SK-N-SH (cell line): ENCODE measurements around the gene KNOP1. TPM values are rescaled to one million over a fixed set of nuclear protein-coding genes. Genes with fewer than 3 reads are reported as not detected.

Experiments
- CTCF ChIA-PET: fragments of 300-600, 350-600 bp; formaldehyde crosslinking; extraction: SDS; loops from one replicate; lab custom pipeline; 2021; lab: Yijun Ruan, JAX
- POLR2A ChIA-PET: fragments of 350-600 bp; sonication (Branson Sonifier 250); formaldehyde crosslinking; extraction: SDS; loops from one replicate; lab custom pipeline; 2020; ENCODE audit warnings: antibody characterized with exemption, inconsistent platforms; lab: Yijun Ruan, JAX
- DNase-seq: peaks from one replicate; pipeline ENCODE4 v3.0.0; 2012
- H2AFZ ChIP-seq: fragments of 200-600 bp; sonication (generic); 2 replicates; pipeline ENCODE4 v1.8.1; 2016; ENCODE audit warnings: antibody characterized with exemption, mild to moderate bottlenecking, low read depth
- H3F3A ChIP-seq: fragments of 200-600 bp; sonication (generic); replicated peaks from 2 replicates; pipeline ENCODE3; 2016; ENCODE audit warnings: antibody characterized with exemption, mild to moderate bottlenecking; ENCODE audit not compliant: insufficient read depth
- H3K27ac ChIP-seq, 2 experiments: fragments of 200-500 bp in 1 of 2; fragments of 200-600 bp in 1 of 2; sonication (Bioruptor generic) in 1 of 2; sonication (generic), shearing (Covaris generic) in 1 of 2; 2 replicates each; pipeline versions ENCODE4 v1.5.1 to v1.6.1; 2014 to 2016; ENCODE audit warnings: low read depth in 2 of 2, inconsistent platforms in 1 of 2, low read length in 1 of 2, mild to moderate bottlenecking in 1 of 2, mixed read lengths in 1 of 2
- H3K27me3 ChIP-seq: fragments of 200-600 bp; sonication (generic), shearing (Covaris generic); 2 replicates; pipeline ENCODE4 v1.6.1; 2016; ENCODE audit warnings: mixed run types; ENCODE audit not compliant: insufficient read depth
- H3K36me3 ChIP-seq, 2 experiments: fragments of 200-500 bp in 1 of 2; fragments of 200-600 bp in 1 of 2; sonication (Bioruptor generic) in 1 of 2; sonication (generic) in 1 of 2; replicated peaks in 1 of 2; 2 replicates each; pipeline versions ENCODE3 to v1.5.1; 2014 to 2016; ENCODE audit warnings: low read length in 1 of 2, mild to moderate bottlenecking in 1 of 2; ENCODE audit not compliant: insufficient read depth in 2 of 2, control insufficient read depth in 1 of 2
- H3K4me1 ChIP-seq, 2 experiments: fragments of 200-500 bp in 1 of 2; fragments of 200-600 bp in 1 of 2; sonication (Bioruptor generic) in 1 of 2; sonication (generic), shearing (Covaris generic) in 1 of 2; 2 replicates each; pipeline versions ENCODE4 v1.5.1 to v1.6.1; 2014 to 2016; ENCODE audit warnings: low read depth in 1 of 2, low read length in 1 of 2, mixed run types in 1 of 2; ENCODE audit not compliant: insufficient read depth in 2 of 2, control insufficient read depth in 1 of 2
- H3K4me2 ChIP-seq: fragments of 200-600 bp; sonication (generic), shearing (Covaris generic); 2 replicates; pipeline ENCODE4 v1.6.1; 2017; ENCODE audit warnings: mixed run types
- H3K4me3 ChIP-seq, 2 experiments: fragments of 200-500 bp in 1 of 2; fragments of 200-600 bp in 1 of 2; sonication (Bioruptor generic) in 1 of 2; sonication (generic), shearing (Covaris generic) in 1 of 2; 2 replicates each; pipeline versions ENCODE4 v1.5.1 to v1.8.1; 2014 to 2016; ENCODE audit warnings: low read depth in 2 of 2, inconsistent platforms in 1 of 2, low read length in 1 of 2, mild to moderate bottlenecking in 1 of 2, mixed read lengths in 1 of 2, moderate library complexity in 1 of 2
- H3K79me2 ChIP-seq: fragments of 200-600 bp; sonication (generic); 2 replicates; pipeline ENCODE4 v1.8.1; 2017; ENCODE audit warnings: mild to moderate bottlenecking; ENCODE audit not compliant: insufficient read depth
- H3K9ac ChIP-seq: fragments of 200-600 bp; sonication (generic); 2 replicates; pipeline ENCODE4 v1.6.1; 2017; ENCODE audit warnings: mixed run types
- H3K9me2 ChIP-seq: fragments of 200-600 bp; sonication (generic); 2 replicates; pipeline ENCODE4 v1.6.1; 2017; ENCODE audit warnings: mixed run types
- H3K9me3 ChIP-seq: fragments of 200-600 bp; sonication (generic); 2 replicates; pipeline ENCODE4 v1.6.1; 2017; ENCODE audit warnings: mixed run types, mild to moderate bottlenecking, moderate library complexity
- H4K20me1 ChIP-seq: fragments of 200-600 bp; sonication (generic); 2 replicates; pipeline ENCODE4 v1.6.1; 2017; ENCODE audit warnings: mild to moderate bottlenecking, mixed run types; ENCODE audit not compliant: insufficient read depth
- FOXJ3 ChIP-seq: sonication (generic); formaldehyde crosslinking; IDR thresholded peaks from 2 replicates; pipeline ENCODE4 v1.5.1; 2020; ENCODE audit warnings: mild to moderate bottlenecking, missing genetic modification reagents
- JUND ChIP-seq: IDR thresholded peaks from 2 replicates; pipeline ENCODE4 v1.4.0; 2012
- NFIC ChIP-seq: IDR thresholded peaks from 2 replicates; pipeline ENCODE4 v1.4.0; 2012; ENCODE audit warnings: borderline replicate concordance
- PBX3 ChIP-seq: IDR thresholded peaks from 2 replicates; pipeline ENCODE4; 2012
- RCOR1 ChIP-seq: fragments of 150-350 bp; IDR thresholded peaks from 2 replicates; pipeline ENCODE4 v1.6.1; 2017; ENCODE audit warnings: antibody characterized with exemption, low read length
- RFX5 ChIP-seq: IDR thresholded peaks from 2 replicates; pipeline ENCODE4 v1.6.1; 2012; ENCODE audit warnings: mild to moderate bottlenecking, improper control_type of control experiment, low read length
- RXRA ChIP-seq: IDR thresholded peaks from 2 replicates; pipeline ENCODE4 v1.4.0; 2012; ENCODE audit warnings: low read depth, mild to moderate bottlenecking, borderline replicate concordance
- TAF1 ChIP-seq: IDR thresholded peaks from 2 replicates; pipeline ENCODE4 v1.6.1; 2012; ENCODE audit warnings: low read depth, mild to moderate bottlenecking, low read length, moderate library complexity, borderline replicate concordance
- TCF12 ChIP-seq: IDR thresholded peaks from 2 replicates; pipeline ENCODE4 v1.4.0; 2012
- YY1 ChIP-seq: IDR thresholded peaks from 2 replicates; pipeline ENCODE4 v1.4.0; 2012; ENCODE audit warnings: low read depth, mild to moderate bottlenecking
- WGBS: methylation state at CpG from one replicate; pipeline ENCODE4 v1.1.6; 2017; ENCODE audit warnings: low lambda C conversion rate; 5-methylcytosine and 5-hydroxymethylcytosine counted together
- polyA plus RNA-seq, 3 experiments: library from polyadenylated mRNA; depleted of rRNA; stranded (reverse); fragments of >200 nt; gene quantifications; 2 replicates each; pipeline ENCODE4 v1.2.3, GENCODE V29; 2012
- TF ChIP-seq, protein P1 (sequence below): fragments of 200-600 bp; sonication (generic); IDR thresholded peaks from 2 replicates; pipeline ENCODE4 v1.6.1; 2017; ENCODE audit warnings: antibody characterized with exemption, mild to moderate bottlenecking, moderate library complexity
- TF ChIP-seq, protein P2 (sequence below): fragments of 150-350 bp; IDR thresholded peaks from 2 replicates; pipeline ENCODE4 v1.6.1; 2016; ENCODE audit warnings: mild to moderate bottlenecking, low read depth, low read length

The KNOP1 gene
- polyA plus RNA-seq, 1 of the 3 experiments (the other 2 are of a cell fraction) = 13.2 TPM

DNA sequence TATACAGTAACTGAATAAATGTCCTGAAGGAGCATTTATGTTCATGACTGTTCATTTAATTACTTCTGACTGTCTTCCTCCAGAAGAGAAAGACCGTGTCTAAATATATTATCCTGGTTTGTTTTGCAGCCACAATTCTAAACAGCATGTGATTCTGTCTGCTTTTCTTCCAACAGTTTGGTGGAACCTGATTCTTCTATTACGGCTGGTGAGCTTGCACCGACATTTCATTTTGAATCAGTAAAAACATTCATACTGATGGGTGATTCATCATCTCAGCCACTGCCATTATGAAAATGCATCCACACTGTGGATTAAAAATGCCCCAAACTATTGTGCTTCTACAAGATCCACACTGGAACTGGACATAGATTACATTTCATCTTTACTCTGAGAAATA is 16.9 kb downstream of the KNOP1 start (continued):
- TF ChIP-seq, protein P1, sequence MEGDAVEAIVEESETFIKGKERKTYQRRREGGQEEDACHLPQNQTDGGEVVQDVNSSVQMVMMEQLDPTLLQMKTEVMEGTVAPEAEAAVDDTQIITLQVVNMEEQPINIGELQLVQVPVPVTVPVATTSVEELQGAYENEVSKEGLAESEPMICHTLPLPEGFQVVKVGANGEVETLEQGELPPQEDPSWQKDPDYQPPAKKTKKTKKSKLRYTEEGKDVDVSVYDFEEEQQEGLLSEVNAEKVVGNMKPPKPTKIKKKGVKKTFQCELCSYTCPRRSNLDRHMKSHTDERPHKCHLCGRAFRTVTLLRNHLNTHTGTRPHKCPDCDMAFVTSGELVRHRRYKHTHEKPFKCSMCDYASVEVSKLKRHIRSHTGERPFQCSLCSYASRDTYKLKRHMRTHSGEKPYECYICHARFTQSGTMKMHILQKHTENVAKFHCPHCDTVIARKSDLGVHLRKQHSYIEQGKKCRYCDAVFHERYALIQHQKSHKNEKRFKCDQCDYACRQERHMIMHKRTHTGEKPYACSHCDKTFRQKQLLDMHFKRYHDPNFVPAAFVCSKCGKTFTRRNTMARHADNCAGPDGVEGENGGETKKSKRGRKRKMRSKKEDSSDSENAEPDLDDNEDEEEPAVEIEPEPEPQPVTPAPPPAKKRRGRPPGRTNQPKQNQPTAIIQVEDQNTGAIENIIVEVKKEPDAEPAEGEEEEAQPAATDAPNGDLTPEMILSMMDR = no peak
- peak; percentile 84 for TF ChIP-seq TCF12
- TF ChIP-seq FOXJ3 (CRISPR knock-in tag) = no peak
- TF ChIP-seq, protein P2, sequence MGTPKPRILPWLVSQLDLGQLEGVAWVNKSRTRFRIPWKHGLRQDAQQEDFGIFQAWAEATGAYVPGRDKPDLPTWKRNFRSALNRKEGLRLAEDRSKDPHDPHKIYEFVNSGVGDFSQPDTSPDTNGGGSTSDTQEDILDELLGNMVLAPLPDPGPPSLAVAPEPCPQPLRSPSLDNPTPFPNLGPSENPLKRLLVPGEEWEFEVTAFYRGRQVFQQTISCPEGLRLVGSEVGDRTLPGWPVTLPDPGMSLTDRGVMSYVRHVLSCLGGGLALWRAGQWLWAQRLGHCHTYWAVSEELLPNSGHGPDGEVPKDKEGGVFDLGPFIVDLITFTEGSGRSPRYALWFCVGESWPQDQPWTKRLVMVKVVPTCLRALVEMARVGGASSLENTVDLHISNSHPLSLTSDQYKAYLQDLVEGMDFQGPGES = no peak
- TF ChIP-seq YY1 = no peak
- no peak for TF ChIP-seq TAF1

- H3K9ac ChIP-seq = peak overlapping the region; percentile 23; the same call in 1 of the 2 replicates
- TF ChIP-seq NFIC (peak; percentile 7; the same call in 1 of the 2 replicates), RCOR1 (no peak), RFX5 (no peak), PBX3 (no peak), RXRA (no peak), JUND (peak; percentile 31; the same call in 1 of the 2 replicates)
- peak overlapping the region; percentile 42; the same call in 1 of the 2 replicates for H3K4me2 ChIP-seq
- WGBS = 54% methylated on average over 6 of the region's 6 CpGs
- CTCF ChIA-PET = interaction anchor here (1.5 kb wide), 1 partner anchor 99 kb away, joined by 3 read pairs; no protein-coding TSS in a partner anchor
- H3K36me3 ChIP-seq = peaks cover 37 to 43% of the 10 kb centered on the region in 2 experiments
- H3K4me1 ChIP-seq = peaks cover 16 to 22% of the 10 kb centered on the region in 2 experiments
- no peaks in the 10 kb centered on the region for H3K9me2 ChIP-seq
- H3K27me3 ChIP-seq = no peaks in the 10 kb centered on the region
- peaks cover 30% of the 10 kb centered on the region for H3F3A ChIP-seq
- H3K79me2 ChIP-seq = peaks cover 15% of the 10 kb centered on the region; the same call in 1 of the 2 replicates
- H3K27ac ChIP-seq = peak overlapping the region; percentile 50 to 83
- no peak for DNase-seq
- H2AFZ ChIP-seq = no peak overlapping the region
- no peaks in the 10 kb centered on the region for H3K9me3 ChIP-seq
- POLR2A ChIA-PET = interaction anchor here (0.5 kb wide), 1 partner anchor 1201 kb away, joined by 3 read pairs; no protein-coding TSS in a partner anchor
- H4K20me1 ChIP-seq = peaks cover 23% of the 10 kb centered on the region
- H3K4me3 ChIP-seq = no peak overlapping the region
Measured at GRCh38 chr16:19700319-19700781, 17.7 kb downstream of the KNOP1 start.
